CD4-positive, alpha-beta T cell (primary cell): Measurements from ENCODE around the gene DNAJC15. TPM values are rescaled to one million over a fixed set of nuclear protein-coding genes. Genes with fewer than 3 reads are reported as not detected.

Experiments used
- ATAC-seq: fragments of 200-7000 bp; cut with Tn5 transposase; one replicate; pipeline ENCODE4 v1.10.0; 2022; ENCODE audit warnings: mild to moderate bottlenecking; ENCODE audit not compliant: poor library complexity
- CTCF ChIA-PET: fragments of 350-600 bp; sonication (Branson Sonifier 250); formaldehyde crosslinking; loops from one replicate; lab custom pipeline; 2021; ENCODE audit warnings: antibody characterized with exemption, inconsistent platforms; lab: Charles Lee
- POLR2A ChIA-PET: fragments of 350-600 bp; sonication (Branson Sonifier 250); formaldehyde crosslinking; loops from one replicate; lab custom pipeline; 2021; ENCODE audit warnings: antibody characterized with exemption, inconsistent platforms; lab: Charles Lee
- DNase-seq, 14 experiments: peaks; one replicate each; pipeline ENCODE4 v3.0.0-alpha.2; 2013 to 2020; ENCODE audit warnings: mixed read lengths in 2 of 14
- H3K27ac ChIP-seq, 2 donors: one replicate each; pipeline versions ENCODE4 v1.5.1 to v1.7.0; 2013; ENCODE audit warnings: low read length in 2 of 2, low read depth in 1 of 2, mild to moderate bottlenecking in 1 of 2
- H3K27me3 ChIP-seq, 2 experiments: 1 replicate in 1 of 2; 2 replicates in 1 of 2; pipeline versions ENCODE4 v1.6.1 to v1.7.0; 2013; ENCODE audit warnings: low read length in 2 of 2, control low read depth in 1 of 2, mild to moderate bottlenecking in 1 of 2, moderate library complexity in 1 of 2; ENCODE audit not compliant: insufficient read depth in 2 of 2, control insufficient read depth in 1 of 2
- H3K36me3 ChIP-seq: one replicate; pipeline ENCODE4 v1.6.1; 2013; ENCODE audit warnings: low read length, control low read depth; ENCODE audit not compliant: insufficient read depth
- H3K4me1 ChIP-seq: one replicate; pipeline ENCODE4 v1.6.1; 2013; ENCODE audit warnings: low read length, control low read depth; ENCODE audit not compliant: insufficient read depth
- H3K4me3 ChIP-seq: one replicate; pipeline ENCODE4 v1.5.1; 2013; ENCODE audit warnings: mild to moderate bottlenecking, low read length, moderate library complexity
- H3K9me3 ChIP-seq, 2 experiments: 1 replicate in 1 of 2; 2 replicates in 1 of 2; pipeline versions ENCODE4 v1.6.1 to v1.7.0; 2013; ENCODE audit warnings: low read length in 2 of 2, mild to moderate bottlenecking in 2 of 2, control low read depth in 1 of 2, moderate library complexity in 1 of 2; ENCODE audit not compliant: control insufficient read depth in 1 of 2, insufficient read depth in 1 of 2
- H3K27ac Mint-ChIP-seq: one replicate; pipeline ENCODE4 v1.8.0; 2020; ENCODE audit warnings: mixed read lengths
- H3K27me3 Mint-ChIP-seq: one replicate; pipeline ENCODE4 v1.8.0; 2021; ENCODE audit warnings: mixed read lengths
- H3K36me3 Mint-ChIP-seq: one replicate; pipeline ENCODE4 v1.8.0; 2021; ENCODE audit warnings: low read depth, mixed read lengths
- H3K4me1 Mint-ChIP-seq: one replicate; pipeline ENCODE4 v1.8.0; 2021; ENCODE audit warnings: low read depth, mixed read lengths
- H3K4me3 Mint-ChIP-seq: one replicate; pipeline ENCODE4 v1.8.0; 2020; ENCODE audit warnings: mild to moderate bottlenecking, mixed read lengths
- H3K9me3 Mint-ChIP-seq: one replicate; pipeline ENCODE4 v1.8.0; 2020; ENCODE audit warnings: mixed read lengths
- intact Hi-C, 2 experiments: fragments of 100-400 bp; cut with DNase I in 1 of 2; cut with micrococcal nuclease in 1 of 2; formaldehyde crosslinking; loops; one replicate each; pipeline versions ENCODE4 v1.15.1 to v1.9.0; 2023 to 2025; cut with DNase I, micrococcal nuclease
- total RNA-seq, 174 experiments: library from RNA in 2 of 174; stranded (reverse) in 2 of 174; gene quantifications; one replicate each; pipeline ENCODE4 v1.2.3 and lab custom pipeline; 2021 to 2026
- TF ChIP-seq, protein P1 (sequence below): fragments of 200-600 bp; IDR thresholded peaks from one replicate; pipeline ENCODE4 v1.8.0; 2022; ENCODE audit warnings: antibody characterized with exemption, mild to moderate bottlenecking

Gene DNAJC15
- total RNA-seq, 2 experiments from 2014 or later = 6.8 to 7.6 TPM

DNA sequence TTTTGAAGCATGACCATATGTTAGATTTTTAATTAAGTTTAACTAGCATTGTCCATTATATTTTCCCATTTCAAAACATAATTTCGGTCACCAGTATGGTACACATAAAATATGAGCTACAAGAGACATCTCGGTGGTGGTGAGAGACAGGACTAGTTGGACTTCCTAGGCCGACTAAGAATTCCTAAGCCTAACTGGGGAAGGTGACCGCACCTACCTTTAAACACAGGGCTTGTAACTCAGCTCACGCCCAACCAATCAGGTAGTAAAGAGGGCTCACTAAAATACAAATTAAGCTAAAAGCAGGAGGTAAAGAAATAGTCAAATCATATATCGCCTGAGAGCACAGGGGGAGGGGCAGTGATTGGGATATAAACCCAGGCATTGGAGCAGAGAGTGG, 22.9 kb downstream of the DNAJC15 start:
- Mint-ChIP-seq H3K27me3 (no peaks in the 10 kb centered on the region), H3K4me1 (peaks cover 74% of the 10 kb centered on the region), H3K27ac (peak overlapping the region; percentile 94), H3K4me3 (no peak overlapping the region), H3K36me3 (peaks cover 20% of the 10 kb centered on the region), H3K9me3 (no peaks in the 10 kb centered on the region)
- intact Hi-C loops = no loop called here
- DNase-seq (no peak), ATAC-seq (no peak)
- H3K9me3 ChIP-seq = no peaks in the 10 kb centered on the region
- no peak overlapping the region for H3K27ac ChIP-seq
- peaks cover 9% of the 10 kb centered on the region for H3K4me1 ChIP-seq
- H3K36me3 ChIP-seq = no peaks in the 10 kb centered on the region
- ChIA-PET POLR2A (interaction anchor here (2.2 to 4.8 kb wide), 2 partner anchors 9 to 55 kb away, joined by 11 to 43 read pairs; partner anchors contain the start of gene EPSTI1), CTCF (no interaction called here)
- TF ChIP-seq, protein P1, sequence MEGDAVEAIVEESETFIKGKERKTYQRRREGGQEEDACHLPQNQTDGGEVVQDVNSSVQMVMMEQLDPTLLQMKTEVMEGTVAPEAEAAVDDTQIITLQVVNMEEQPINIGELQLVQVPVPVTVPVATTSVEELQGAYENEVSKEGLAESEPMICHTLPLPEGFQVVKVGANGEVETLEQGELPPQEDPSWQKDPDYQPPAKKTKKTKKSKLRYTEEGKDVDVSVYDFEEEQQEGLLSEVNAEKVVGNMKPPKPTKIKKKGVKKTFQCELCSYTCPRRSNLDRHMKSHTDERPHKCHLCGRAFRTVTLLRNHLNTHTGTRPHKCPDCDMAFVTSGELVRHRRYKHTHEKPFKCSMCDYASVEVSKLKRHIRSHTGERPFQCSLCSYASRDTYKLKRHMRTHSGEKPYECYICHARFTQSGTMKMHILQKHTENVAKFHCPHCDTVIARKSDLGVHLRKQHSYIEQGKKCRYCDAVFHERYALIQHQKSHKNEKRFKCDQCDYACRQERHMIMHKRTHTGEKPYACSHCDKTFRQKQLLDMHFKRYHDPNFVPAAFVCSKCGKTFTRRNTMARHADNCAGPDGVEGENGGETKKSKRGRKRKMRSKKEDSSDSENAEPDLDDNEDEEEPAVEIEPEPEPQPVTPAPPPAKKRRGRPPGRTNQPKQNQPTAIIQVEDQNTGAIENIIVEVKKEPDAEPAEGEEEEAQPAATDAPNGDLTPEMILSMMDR = no peak
- H3K27me3 ChIP-seq = no peaks in the 10 kb centered on the region
- no peak overlapping the region for H3K4me3 ChIP-seq

DNA sequence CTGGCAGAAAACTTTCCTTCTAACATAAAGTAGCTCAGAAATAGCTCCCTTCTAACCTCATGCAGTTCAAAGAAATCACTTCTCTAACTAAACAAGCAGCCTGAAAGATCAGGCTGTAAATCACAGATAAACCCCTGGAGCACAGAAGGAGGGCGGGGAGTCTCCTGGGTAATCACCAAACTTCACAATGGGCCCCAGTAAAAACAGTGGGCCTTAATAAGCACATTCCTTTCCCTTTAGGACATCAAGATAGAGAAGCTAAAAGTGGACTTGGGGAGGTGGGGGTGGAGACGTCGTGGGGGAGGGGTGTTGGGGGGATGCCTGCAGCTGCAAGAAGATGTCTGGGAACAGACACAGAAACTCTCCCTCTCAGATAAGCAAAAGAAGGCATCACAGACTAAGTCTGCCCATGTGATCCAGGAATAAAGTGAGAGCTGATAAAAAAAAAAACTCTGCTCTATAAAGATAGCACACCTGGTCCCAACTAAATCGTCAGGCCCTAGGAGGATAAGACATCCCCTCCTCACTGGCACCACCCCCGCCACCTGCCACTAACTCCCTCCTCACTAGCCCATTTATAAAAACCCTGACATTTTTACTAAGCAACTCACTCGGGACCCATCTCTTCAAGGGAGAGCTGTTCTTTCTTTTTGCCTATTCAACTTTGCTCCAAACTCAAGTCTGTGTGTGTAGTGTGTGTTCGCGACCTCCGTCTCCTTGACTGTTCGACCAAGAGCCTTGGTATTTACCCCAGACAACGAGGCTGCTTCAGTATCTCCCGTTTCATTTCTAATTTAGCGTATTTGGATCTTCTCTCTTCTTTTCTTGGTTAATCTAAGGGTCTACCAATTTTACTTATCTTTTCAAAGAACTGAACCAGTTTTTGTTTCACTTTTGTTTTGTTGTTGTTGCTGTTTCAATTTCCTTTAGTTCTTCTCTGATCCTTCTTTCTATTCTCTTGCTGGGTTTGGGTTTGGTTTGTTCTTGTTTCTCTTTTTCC, 31.7 kb downstream of the DNAJC15 start:
- CTCF ChIA-PET = interaction anchor here (1.0 kb wide), 1 partner anchor 19 kb away, joined by 3 read pairs; no protein-coding TSS in a partner anchor
- intact Hi-C loops = loop anchor here (2.0 to 5.0 kb wide), 3 partner anchors 33 to 63 kb away; partner anchors contain the start of genes EPSTI1 (in 2 of the 2) and DNAJC15 (in 1 of the 2)
- no peaks in the 10 kb centered on the region for H3K9me3 Mint-ChIP-seq
- DNase-seq (peak in 7 of 14 experiments; percentile 10 to 69 (median 34)), ATAC-seq (peak; percentile 46)
- Histone ChIP-seq H3K9me3 (no peaks in the 10 kb centered on the region), H3K36me3 (no peaks in the 10 kb centered on the region), H3K27ac (peak overlapping the region; percentile 81 to 84), H3K27me3 (no peaks in the 10 kb centered on the region), H3K4me1 (peaks cover 26% of the 10 kb centered on the region), H3K4me3 (peak overlapping the region; percentile 69)
- peaks cover 13% of the 10 kb centered on the region for H3K36me3 Mint-ChIP-seq
- no peak overlapping the region for H3K4me3 Mint-ChIP-seq
- POLR2A ChIA-PET = interaction anchor here (0.5 to 6.4 kb wide), 9 partner anchors 9 to 682 kb away, joined by 3 to 77 read pairs (median 4); partner anchors contain the start of genes DNAJC15 and EPSTI1
- no peaks in the 10 kb centered on the region for H3K27me3 Mint-ChIP-seq
- TF ChIP-seq, protein P1 = no peak
- no peak overlapping the region for H3K27ac Mint-ChIP-seq
- peaks cover 5% of the 10 kb centered on the region for H3K4me1 Mint-ChIP-seq

DNA sequence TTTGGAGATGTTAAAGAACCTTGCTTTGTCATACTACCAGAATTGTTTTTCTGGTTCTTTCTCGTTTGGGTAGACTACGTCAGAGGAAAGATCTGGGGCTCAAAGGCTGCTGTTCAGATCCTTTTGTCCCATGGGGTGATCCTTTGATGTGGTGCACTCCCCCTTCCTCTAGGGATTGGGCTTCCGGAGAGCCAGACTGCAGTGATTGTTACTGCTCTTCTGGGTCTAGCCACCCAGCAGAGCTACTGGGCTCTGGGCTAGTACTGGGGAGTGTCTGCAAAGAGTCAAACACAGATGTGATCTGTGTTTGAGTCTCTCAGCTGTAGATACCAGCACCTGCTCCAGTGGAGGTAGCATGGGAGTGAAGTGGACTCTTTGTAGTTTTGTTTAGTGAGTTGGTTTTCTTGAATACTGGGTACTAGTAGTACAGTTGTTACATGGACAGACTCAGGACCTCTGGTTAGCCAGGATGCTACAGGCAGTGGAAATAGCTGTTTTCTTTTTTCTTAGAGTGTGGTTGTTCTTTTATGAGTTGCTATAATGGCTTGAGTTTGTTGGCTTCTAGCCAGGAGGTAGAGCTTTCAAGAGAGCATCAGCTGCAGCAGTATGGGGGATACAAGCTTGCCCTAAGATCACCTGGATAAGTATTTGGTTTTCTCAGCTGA, 34.4 kb downstream of the DNAJC15 start:
- Mint-ChIP-seq H3K27ac (no peak overlapping the region), H3K4me1 (peaks cover 22% of the 10 kb centered on the region), H3K9me3 (no peaks in the 10 kb centered on the region), H3K27me3 (no peaks in the 10 kb centered on the region), H3K4me3 (peak overlapping the region; percentile 74), H3K36me3 (peaks cover 33% of the 10 kb centered on the region)
- TF ChIP-seq, protein P1 = no peak
- Histone ChIP-seq H3K4me1 (peaks cover 26% of the 10 kb centered on the region), H3K4me3 (no peak overlapping the region), H3K9me3 (no peaks in the 10 kb centered on the region), H3K27ac (peak overlapping the region; percentile 3 to 14), H3K36me3 (no peaks in the 10 kb centered on the region), H3K27me3 (no peaks in the 10 kb centered on the region)
- ATAC-seq (peak; percentile 74), DNase-seq (peak in 13 of 14 experiments; percentile 11 to 86 (median 57))
- POLR2A ChIA-PET = interaction anchor here (0.8 to 6.4 kb wide), 7 partner anchors 9 to 66 kb away, joined by 3 to 77 read pairs (median 4); partner anchors contain the start of genes DNAJC15 and EPSTI1
- intact Hi-C loops = loop anchor here (1.0 to 5.0 kb wide), 4 partner anchors 12 to 65 kb away; partner anchors contain the start of genes DNAJC15 (in 2 of the 2) and EPSTI1 (in 1 of the 2)
- CTCF ChIA-PET = interaction anchor here (0.8 to 2.0 kb wide), 5 partner anchors 9 to 69 kb away, joined by 3 to 5 read pairs (median 5); no protein-coding TSS in a partner anchor
